Retinal pigment epithelial cell (primary cell): ENCODE data around the gene FADS1.
A peak's percentile ranks its signal among the peaks of the same experiment; 100 is the strongest.

Experiments
- DNase-seq: peaks from one replicate; pipeline ENCODE4 v3.0.0-alpha.2; 2010; ENCODE audit warnings: low read depth
- H3K4me3 ChIP-seq: 2 replicates; pipeline ENCODE4 v1.5.1; 2011; ENCODE audit warnings: mild to moderate bottlenecking, low read length, control low read depth, moderate library complexity
- CTCF ChIP-seq: conservative IDR thresholded peaks from 2 replicates; pipeline ENCODE4 v1.5.1; 2011; ENCODE audit warnings: low read depth, low read length, control low read depth, inconsistent platforms

Gene FADS1

GRCh38 chr11:61757213-61757862 is 59.5 kb downstream of the FADS1 start:
- peak overlapping the region; percentile 87 for H3K4me3 ChIP-seq
- DNase-seq = no peak
- TF ChIP-seq CTCF = no peak

- DNase-seq = no peak
- no peak for TF ChIP-seq CTCF
- H3K4me3 ChIP-seq = peak overlapping the region; percentile 87
Observed at GRCh38 chr11:61756452-61757212, 60.2 kb downstream of the FADS1 start.

GRCh38 chr11:61756147-61756451 is 60.7 kb downstream of the FADS1 start:
- TF ChIP-seq CTCF = no peak
- peak overlapping the region; percentile 87 for H3K4me3 ChIP-seq
- DNase-seq = no peak

GRCh38 chr11:61754534-61755482 is 62.0 kb downstream of the FADS1 start:
- no peak for DNase-seq
- peak overlapping the region; percentile 87 for H3K4me3 ChIP-seq
- no peak for TF ChIP-seq CTCF

- peak overlapping the region; percentile 87 for H3K4me3 ChIP-seq
- no peak for DNase-seq
- TF ChIP-seq CTCF = no peak
Observed at GRCh38 chr11:61753672-61754071, 63.1 kb downstream of the FADS1 start.

GRCh38 chr11:61752925-61753521 is 63.8 kb downstream of the FADS1 start:
- TF ChIP-seq CTCF = no peak
- H3K4me3 ChIP-seq = peak overlapping the region; percentile 87
- no peak for DNase-seq
